Vagina (tissue), 2 donors: ENCODE measurements around the gene NCBP3.

Experiments used
- POLR2A ChIP-seq, 2 donors: fragments of 450-650 bp; IDR thresholded peaks; one replicate each; pipeline ENCODE4 v1.6.1; 2017; ENCODE audit warnings: antibody characterized with exemption in 2 of 2, mild to moderate bottlenecking in 2 of 2, moderate library complexity in 2 of 2
- TF ChIP-seq, protein P1 (sequence below), 3 experiments: fragments of 450-650 bp in 2 of 3; fragments of 200-600 bp in 1 of 3; sonication (generic) in 1 of 3; IDR thresholded peaks; one replicate each; pipeline ENCODE4 v1.5.1; 2017 to 2019; ENCODE audit warnings: antibody characterized with exemption in 3 of 3, mild to moderate bottlenecking in 2 of 3, moderate library complexity in 2 of 3

DNA sequence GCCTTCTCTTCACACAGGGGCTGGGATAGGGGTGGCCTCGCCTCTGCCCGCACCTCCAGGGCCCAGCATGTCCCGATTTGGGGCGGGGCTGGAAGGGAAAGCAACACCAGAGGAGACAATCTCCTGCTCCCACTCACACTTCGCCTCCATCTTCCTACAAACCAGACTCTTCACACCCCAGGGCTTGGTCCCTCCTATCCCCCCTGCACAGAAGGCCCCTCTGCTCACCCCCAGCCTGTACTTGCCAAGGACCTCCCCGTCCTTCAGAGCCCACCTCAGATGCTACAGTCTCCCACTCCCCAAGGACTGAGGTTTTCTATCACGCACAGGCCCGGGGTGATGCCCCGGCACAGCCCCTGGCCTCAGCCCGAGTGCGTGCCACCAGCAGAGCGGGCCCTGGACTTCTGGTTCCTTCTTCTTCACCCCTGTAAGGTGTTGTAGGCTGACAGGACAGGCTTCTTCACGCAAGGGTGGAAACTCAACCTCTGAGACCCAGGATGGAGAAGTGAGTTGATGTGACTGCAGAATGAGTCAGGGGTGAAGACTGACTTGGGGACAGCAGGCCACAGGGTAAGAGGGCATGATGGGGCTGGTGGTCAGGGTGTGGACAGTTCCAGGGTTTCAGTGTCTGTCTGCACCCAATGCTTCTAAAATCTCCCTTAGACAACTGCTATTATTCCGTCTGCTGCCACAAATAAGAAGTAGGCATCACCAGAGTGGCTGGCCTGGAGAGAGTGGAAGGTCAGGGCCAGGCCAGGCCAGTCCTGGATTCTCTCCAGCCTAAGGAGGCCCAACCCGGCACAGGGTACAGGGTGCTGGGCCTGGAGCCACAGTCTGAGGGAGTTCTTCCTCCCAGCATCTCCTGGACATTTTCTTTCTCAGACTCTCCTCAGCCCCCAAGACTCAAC is 47.5 kb downstream of the NCBP3 start:
- TF ChIP-seq, protein P1, sequence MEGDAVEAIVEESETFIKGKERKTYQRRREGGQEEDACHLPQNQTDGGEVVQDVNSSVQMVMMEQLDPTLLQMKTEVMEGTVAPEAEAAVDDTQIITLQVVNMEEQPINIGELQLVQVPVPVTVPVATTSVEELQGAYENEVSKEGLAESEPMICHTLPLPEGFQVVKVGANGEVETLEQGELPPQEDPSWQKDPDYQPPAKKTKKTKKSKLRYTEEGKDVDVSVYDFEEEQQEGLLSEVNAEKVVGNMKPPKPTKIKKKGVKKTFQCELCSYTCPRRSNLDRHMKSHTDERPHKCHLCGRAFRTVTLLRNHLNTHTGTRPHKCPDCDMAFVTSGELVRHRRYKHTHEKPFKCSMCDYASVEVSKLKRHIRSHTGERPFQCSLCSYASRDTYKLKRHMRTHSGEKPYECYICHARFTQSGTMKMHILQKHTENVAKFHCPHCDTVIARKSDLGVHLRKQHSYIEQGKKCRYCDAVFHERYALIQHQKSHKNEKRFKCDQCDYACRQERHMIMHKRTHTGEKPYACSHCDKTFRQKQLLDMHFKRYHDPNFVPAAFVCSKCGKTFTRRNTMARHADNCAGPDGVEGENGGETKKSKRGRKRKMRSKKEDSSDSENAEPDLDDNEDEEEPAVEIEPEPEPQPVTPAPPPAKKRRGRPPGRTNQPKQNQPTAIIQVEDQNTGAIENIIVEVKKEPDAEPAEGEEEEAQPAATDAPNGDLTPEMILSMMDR (IDR thresholded peaks at IDR 0.05): no peak
- no peak for TF ChIP-seq POLR2A (IDR thresholded peaks at IDR 0.05)
